ENCODE results near the gene CDK11A. TPM values are rescaled to one million over a fixed set of nuclear protein-coding genes. Genes with fewer than 3 reads are reported as not detected.
"Not testable (repeated sequence)": the region's sequence is repeated elsewhere in the genome, so short reads cannot be mapped to it uniquely, and the experiment has no call there.

CDK11A gene
- total and polyA plus RNA-seq, 2 donors (not counting 1 experiment from before 2014, with no cell fraction given), result 2.8 to 14.2 TPM

DNA sequence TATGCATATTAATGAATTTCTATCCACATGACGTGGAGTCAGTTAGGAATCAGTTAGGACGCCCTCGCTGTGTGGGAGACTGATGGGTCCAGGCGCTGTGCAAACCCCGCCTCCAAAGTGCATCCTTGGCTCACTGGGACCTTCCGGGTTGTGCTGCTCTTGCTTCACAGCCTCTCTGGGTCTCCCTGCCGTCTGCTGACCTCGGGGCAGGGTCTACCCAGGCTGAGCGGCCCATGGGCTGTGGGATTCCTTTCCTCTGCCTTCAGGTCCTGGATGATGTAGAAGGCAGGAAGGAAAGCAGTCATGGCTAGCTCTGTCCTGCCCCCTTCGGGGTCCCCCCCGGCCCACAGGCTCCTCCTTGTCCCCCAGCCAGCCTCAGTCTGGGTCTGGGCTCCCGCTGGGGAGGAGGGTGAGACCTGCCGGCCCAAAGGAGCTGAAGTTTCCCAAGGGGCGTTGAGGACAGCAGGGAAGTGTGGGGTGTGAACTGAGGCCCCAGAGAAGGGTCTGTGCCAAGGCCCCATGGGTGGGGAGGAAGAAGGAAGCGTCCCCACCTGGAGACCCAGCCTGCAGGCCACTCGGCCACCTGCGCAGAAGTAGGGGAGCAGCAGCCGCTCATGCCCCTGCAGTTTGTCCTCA is 24.6 kb upstream of the CDK11A start:
- no peak overlapping the region for H3K4me2 ChIP-seq (ENCODE audit: extremely low read depth, insufficient read depth, low read length)
- no peaks in the 10 kb centered on the region for H3K9me3 ChIP-seq (ENCODE audit: control insufficient read depth, insufficient read depth, low read depth, low read length)
- H3K36me3 ChIP-seq (ENCODE audit: control insufficient read depth, insufficient read depth, low read length), result peaks cover 5% of the 10 kb centered on the region
- no peaks in the 10 kb centered on the region for H3K27me3 ChIP-seq (ENCODE audit: control insufficient read depth, insufficient read depth, low read length)
- H3K79me2 ChIP-seq (ENCODE audit: control insufficient read depth, insufficient read depth, low read length), result no peaks in the 10 kb centered on the region
- no peaks in the 10 kb centered on the region for H3K4me1 ChIP-seq (ENCODE audit: control insufficient read depth, extremely low read depth, insufficient read depth, low read length)
- no peak overlapping the region for H3K4me3 ChIP-seq (replicated peaks in 1 of 4; ENCODE audit: control extremely low read depth in 1 of 4, insufficient read depth in 1 of 4, low read depth in 3 of 4, low read length in 4 of 4)
- H4K20me1 ChIP-seq (ENCODE audit: control insufficient read depth, extremely low read depth, insufficient read depth, low read length), result no peaks in the 10 kb centered on the region
- no peak for DNase-seq (ENCODE audit: low read depth in 2 of 2)
- no peak overlapping the region for H3K27ac ChIP-seq (ENCODE audit: insufficient read depth, low read length)
- no peak overlapping the region for H2AFZ ChIP-seq (ENCODE audit: low read length)
- no peak overlapping the region for H3K9ac ChIP-seq (ENCODE audit: insufficient read depth, low read length)
- TF ChIP-seq EZH2 (IDR thresholded peaks at IDR 0.05; ENCODE audit: low read length, missing control alignments), result no peak
- TF ChIP-seq, protein P1, sequence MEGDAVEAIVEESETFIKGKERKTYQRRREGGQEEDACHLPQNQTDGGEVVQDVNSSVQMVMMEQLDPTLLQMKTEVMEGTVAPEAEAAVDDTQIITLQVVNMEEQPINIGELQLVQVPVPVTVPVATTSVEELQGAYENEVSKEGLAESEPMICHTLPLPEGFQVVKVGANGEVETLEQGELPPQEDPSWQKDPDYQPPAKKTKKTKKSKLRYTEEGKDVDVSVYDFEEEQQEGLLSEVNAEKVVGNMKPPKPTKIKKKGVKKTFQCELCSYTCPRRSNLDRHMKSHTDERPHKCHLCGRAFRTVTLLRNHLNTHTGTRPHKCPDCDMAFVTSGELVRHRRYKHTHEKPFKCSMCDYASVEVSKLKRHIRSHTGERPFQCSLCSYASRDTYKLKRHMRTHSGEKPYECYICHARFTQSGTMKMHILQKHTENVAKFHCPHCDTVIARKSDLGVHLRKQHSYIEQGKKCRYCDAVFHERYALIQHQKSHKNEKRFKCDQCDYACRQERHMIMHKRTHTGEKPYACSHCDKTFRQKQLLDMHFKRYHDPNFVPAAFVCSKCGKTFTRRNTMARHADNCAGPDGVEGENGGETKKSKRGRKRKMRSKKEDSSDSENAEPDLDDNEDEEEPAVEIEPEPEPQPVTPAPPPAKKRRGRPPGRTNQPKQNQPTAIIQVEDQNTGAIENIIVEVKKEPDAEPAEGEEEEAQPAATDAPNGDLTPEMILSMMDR (conservative IDR thresholded peaks at IDR 0.05 in 1 of 2, IDR thresholded peaks at IDR 0.05 in 1 of 2; ENCODE audit: low read depth in 1 of 2, low read length in 2 of 2), result no peak

DNA sequence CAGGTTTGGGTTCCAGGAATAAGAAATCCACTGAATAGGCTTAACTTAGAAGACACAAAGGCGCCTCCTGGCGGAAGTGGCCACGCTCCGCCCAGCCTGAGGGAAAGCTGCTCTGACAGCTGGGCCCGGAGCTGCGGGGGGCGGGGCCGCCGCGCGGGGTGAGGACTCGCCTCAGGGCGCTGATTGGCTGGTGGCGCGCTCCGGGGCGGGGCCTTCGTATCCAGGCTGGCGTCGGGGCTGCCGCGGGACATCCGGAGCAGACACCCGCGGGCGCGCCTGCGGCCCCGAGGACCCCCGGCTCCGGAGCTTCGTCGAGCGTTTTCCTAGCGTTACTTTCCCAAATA is 22.4 kb upstream of the CDK11A start:
- not testable (repeated sequence) for H3K79me2 ChIP-seq (ENCODE audit: control insufficient read depth, insufficient read depth, low read length); H3K9me3 ChIP-seq (ENCODE audit: control insufficient read depth, insufficient read depth, low read depth, low read length); H4K20me1 ChIP-seq (ENCODE audit: control insufficient read depth, extremely low read depth, insufficient read depth, low read length); H3K36me3 ChIP-seq (ENCODE audit: control insufficient read depth, insufficient read depth, low read length); H3K9ac ChIP-seq (ENCODE audit: insufficient read depth, low read length); H3K4me2 ChIP-seq (ENCODE audit: extremely low read depth, insufficient read depth, low read length); DNase-seq (ENCODE audit: low read depth in 2 of 2); H3K27ac ChIP-seq (ENCODE audit: insufficient read depth, low read length); H3K27me3 ChIP-seq (ENCODE audit: control insufficient read depth, insufficient read depth, low read length); H3K4me1 ChIP-seq (ENCODE audit: control insufficient read depth, extremely low read depth, insufficient read depth, low read length); H2AFZ ChIP-seq (ENCODE audit: low read length)
- peak overlapping the region in 1 of 4 experiments; percentile 56 for H3K4me3 ChIP-seq (replicated peaks in 1 of 4; ENCODE audit: control extremely low read depth in 1 of 4, insufficient read depth in 1 of 4, low read depth in 3 of 4, low read length in 4 of 4)

DNA sequence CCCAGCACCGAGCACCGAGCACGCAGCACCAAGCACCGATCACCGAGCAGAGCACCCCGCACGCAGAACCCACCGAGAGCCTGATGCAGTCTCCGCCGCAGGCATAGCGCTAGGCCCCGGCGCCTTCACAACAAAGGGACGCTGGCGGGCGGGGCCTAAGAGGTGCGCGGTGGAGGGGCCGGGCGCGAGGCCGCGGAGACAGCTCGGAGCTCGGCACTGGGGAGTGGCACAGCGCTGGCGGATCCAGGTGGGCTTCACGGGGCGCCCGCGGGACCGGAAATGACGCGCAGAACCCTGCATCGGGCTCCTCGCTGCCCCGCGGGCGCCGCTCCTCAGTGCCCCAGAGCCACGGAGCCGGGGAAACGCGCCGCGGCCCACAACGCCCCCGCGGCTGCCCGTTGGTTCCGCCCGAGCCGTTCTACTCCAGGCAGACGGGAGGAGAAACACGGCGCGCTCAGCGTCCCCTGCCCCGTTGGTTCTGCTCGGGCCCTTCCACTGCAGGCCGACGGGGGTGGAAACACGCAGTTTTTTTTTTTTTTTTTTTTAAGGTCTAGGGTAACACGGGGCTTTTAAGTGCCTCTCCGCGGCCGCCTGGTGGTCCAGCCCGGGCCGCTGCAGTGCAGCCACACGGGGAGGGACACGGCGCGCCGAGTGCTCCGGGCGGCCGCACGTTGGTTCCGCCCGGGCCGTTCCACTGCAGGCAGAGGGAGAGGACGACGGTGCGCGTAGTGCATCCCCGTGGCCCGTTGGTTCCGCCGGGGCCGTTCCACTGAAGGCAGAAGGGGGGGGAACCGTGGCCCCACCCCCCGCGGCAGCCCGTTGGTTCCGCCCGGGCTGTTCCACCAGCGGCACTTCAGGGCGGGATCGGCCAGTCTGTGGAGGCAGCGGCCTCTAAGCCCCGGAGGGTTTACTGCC is 21.8 kb upstream of the CDK11A start:
- not testable (repeated sequence) for H4K20me1 ChIP-seq (ENCODE audit: control insufficient read depth, extremely low read depth, insufficient read depth, low read length); H3K36me3 ChIP-seq (ENCODE audit: control insufficient read depth, insufficient read depth, low read length); H2AFZ ChIP-seq (ENCODE audit: low read length); H3K79me2 ChIP-seq (ENCODE audit: control insufficient read depth, insufficient read depth, low read length); H3K4me1 ChIP-seq (ENCODE audit: control insufficient read depth, extremely low read depth, insufficient read depth, low read length); H3K9me3 ChIP-seq (ENCODE audit: control insufficient read depth, insufficient read depth, low read depth, low read length); H3K27me3 ChIP-seq (ENCODE audit: control insufficient read depth, insufficient read depth, low read length); H3K4me2 ChIP-seq (ENCODE audit: extremely low read depth, insufficient read depth, low read length)
- Histone ChIP-seq H3K27ac (ENCODE audit: insufficient read depth, low read length) (peak overlapping the region; percentile 80), H3K9ac (ENCODE audit: insufficient read depth, low read length) (peak overlapping the region; percentile 74), H3K4me3 (replicated peaks in 1 of 4; ENCODE audit: control extremely low read depth in 1 of 4, insufficient read depth in 1 of 4, low read depth in 3 of 4, low read length in 4 of 4) (peak overlapping the region in 2 of 4 experiments; percentile 49 to 56)
- peak; percentile 16 to 79 for DNase-seq (ENCODE audit: low read depth in 2 of 2)

DNA sequence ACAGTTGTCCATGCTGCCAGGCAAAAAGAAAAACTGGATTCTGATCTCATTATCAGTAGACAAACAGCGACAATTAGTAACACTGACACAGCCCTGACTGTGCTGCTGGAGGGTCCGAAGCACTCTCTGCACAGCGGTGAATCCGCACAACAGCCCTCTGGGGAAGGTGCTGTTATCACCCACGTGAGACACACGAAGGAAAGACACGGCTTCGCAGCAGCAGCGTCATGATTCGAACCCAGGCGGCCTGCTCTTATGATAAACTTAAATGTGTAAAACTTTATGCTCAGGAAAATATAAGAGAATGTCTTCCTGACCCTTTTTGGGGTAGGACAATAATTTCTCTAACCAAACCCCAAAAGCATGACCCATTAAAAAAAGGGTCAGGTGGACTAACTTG is 18.4 kb upstream of the CDK11A start:
- not testable (repeated sequence) for H3K9ac ChIP-seq (ENCODE audit: insufficient read depth, low read length); H3K4me3 ChIP-seq (replicated peaks in 1 of 4; ENCODE audit: control extremely low read depth in 1 of 4, insufficient read depth in 1 of 4, low read depth in 3 of 4, low read length in 4 of 4); H4K20me1 ChIP-seq (ENCODE audit: control insufficient read depth, extremely low read depth, insufficient read depth, low read length); H3K27me3 ChIP-seq (ENCODE audit: control insufficient read depth, insufficient read depth, low read length); H2AFZ ChIP-seq (ENCODE audit: low read length); H3K36me3 ChIP-seq (ENCODE audit: control insufficient read depth, insufficient read depth, low read length); H3K27ac ChIP-seq (ENCODE audit: insufficient read depth, low read length); H3K9me3 ChIP-seq (ENCODE audit: control insufficient read depth, insufficient read depth, low read depth, low read length); H3K79me2 ChIP-seq (ENCODE audit: control insufficient read depth, insufficient read depth, low read length); H3K4me1 ChIP-seq (ENCODE audit: control insufficient read depth, extremely low read depth, insufficient read depth, low read length); DNase-seq (ENCODE audit: low read depth in 2 of 2); H3K4me2 ChIP-seq (ENCODE audit: extremely low read depth, insufficient read depth, low read length)

DNA sequence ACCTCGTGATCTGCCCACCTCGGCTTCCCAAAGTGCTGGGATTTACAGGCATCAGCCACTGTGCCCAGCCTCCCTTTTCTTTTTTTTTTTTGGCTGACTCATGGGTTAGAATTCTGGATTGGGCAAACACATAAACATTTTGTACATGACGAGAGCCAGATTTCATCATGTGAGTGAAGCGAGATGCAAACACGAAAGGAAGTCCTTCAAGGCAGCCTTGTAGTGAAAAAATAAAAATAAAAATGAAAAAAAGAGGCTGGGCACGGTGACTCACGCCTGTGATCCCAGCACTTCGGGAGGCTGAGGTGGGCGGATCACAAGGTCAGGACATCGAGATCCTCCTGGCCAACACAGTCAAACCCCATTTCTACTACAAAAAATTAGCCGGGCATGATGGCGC is 16.9 kb upstream of the CDK11A start:
- not testable (repeated sequence) for H4K20me1 ChIP-seq (ENCODE audit: control insufficient read depth, extremely low read depth, insufficient read depth, low read length); H3K27ac ChIP-seq (ENCODE audit: insufficient read depth, low read length); H2AFZ ChIP-seq (ENCODE audit: low read length); H3K9me3 ChIP-seq (ENCODE audit: control insufficient read depth, insufficient read depth, low read depth, low read length); H3K4me1 ChIP-seq (ENCODE audit: control insufficient read depth, extremely low read depth, insufficient read depth, low read length); H3K79me2 ChIP-seq (ENCODE audit: control insufficient read depth, insufficient read depth, low read length); H3K36me3 ChIP-seq (ENCODE audit: control insufficient read depth, insufficient read depth, low read length); H3K27me3 ChIP-seq (ENCODE audit: control insufficient read depth, insufficient read depth, low read length); H3K4me3 ChIP-seq (replicated peaks in 1 of 4; ENCODE audit: control extremely low read depth in 1 of 4, insufficient read depth in 1 of 4, low read depth in 3 of 4, low read length in 4 of 4); H3K9ac ChIP-seq (ENCODE audit: insufficient read depth, low read length); H3K4me2 ChIP-seq (ENCODE audit: extremely low read depth, insufficient read depth, low read length)
- DNase-seq (ENCODE audit: low read depth in 2 of 2), result peak; percentile 91 to 99

DNA sequence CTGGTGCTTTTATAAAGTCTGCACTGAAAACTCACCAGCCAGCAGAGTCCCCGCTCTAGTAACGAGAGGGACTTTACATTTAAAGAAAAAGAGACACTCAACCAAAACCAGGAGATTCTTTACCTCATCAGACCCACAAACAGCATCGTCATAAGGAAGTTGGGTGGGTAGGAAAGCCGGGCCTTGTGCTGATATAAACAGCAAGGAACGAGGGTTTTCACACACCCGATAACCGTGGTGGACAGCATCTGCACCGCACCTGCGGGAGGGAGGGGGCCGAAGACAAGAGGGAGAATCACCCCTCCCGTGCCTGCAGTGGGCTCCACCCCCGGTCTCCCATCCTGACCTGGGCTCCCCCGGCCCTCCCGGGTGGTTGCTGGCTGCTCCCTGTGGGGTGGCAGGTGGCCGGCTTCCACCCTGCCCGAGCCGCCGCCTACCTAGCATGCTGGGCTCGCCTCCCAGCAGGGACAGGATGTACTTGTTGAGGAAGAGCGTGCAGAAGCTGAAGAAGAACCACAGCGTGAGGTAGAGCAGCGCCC is 14.7 kb upstream of the CDK11A start:
- not testable (repeated sequence) for H3K4me2 ChIP-seq (ENCODE audit: extremely low read depth, insufficient read depth, low read length); H4K20me1 ChIP-seq (ENCODE audit: control insufficient read depth, extremely low read depth, insufficient read depth, low read length); H3K4me1 ChIP-seq (ENCODE audit: control insufficient read depth, extremely low read depth, insufficient read depth, low read length); H3K9me3 ChIP-seq (ENCODE audit: control insufficient read depth, insufficient read depth, low read depth, low read length); H3K79me2 ChIP-seq (ENCODE audit: control insufficient read depth, insufficient read depth, low read length); H3K27ac ChIP-seq (ENCODE audit: insufficient read depth, low read length); H3K4me3 ChIP-seq (replicated peaks in 1 of 4; ENCODE audit: control extremely low read depth in 1 of 4, insufficient read depth in 1 of 4, low read depth in 3 of 4, low read length in 4 of 4); H3K27me3 ChIP-seq (ENCODE audit: control insufficient read depth, insufficient read depth, low read length); H2AFZ ChIP-seq (ENCODE audit: low read length); DNase-seq (ENCODE audit: low read depth in 2 of 2); H3K9ac ChIP-seq (ENCODE audit: insufficient read depth, low read length); H3K36me3 ChIP-seq (ENCODE audit: control insufficient read depth, insufficient read depth, low read length)

Measured in fibroblast of lung (primary cell).